GM21528 (cell line): Measurements from ENCODE around the gene DDX56.
"Not testable (repeated sequence)": the region's sequence is repeated elsewhere in the genome, so short reads cannot be mapped to it uniquely, and the experiment has no call there.

Experiments used
- ATAC-seq: cut with Tn5 transposase; IDR thresholded peaks from one replicate; pipeline ENCODE4 v1.9.1; 2021; ENCODE audit warnings: mild to moderate bottlenecking, moderate library complexity; ENCODE audit not compliant: unreplicated experiment, low FRiP score

The DDX56 gene

GRCh38 chr7:44565097-44565794, 8.5 kb downstream of the DDX56 start:
- ATAC-seq, result no peak

- ATAC-seq, result no peak
These were observed 9.1 kb downstream of the DDX56 start for GRCh38 chr7:44564606-44565005.

GRCh38 chr7:44563171-44563679, 10.5 kb downstream of the DDX56 start:
- no peak for ATAC-seq

- ATAC-seq, result not testable (repeated sequence)
These were observed 11.1 kb downstream of the DDX56 start for GRCh38 chr7:44562622-44562962.

- no peak for ATAC-seq
These were observed 11.6 kb downstream of the DDX56 start for GRCh38 chr7:44561962-44562621.

- no peak for ATAC-seq
These were observed 12.2 kb downstream of the DDX56 start for GRCh38 chr7:44561481-44561880.

GRCh38 chr7:44559485-44559884, 14.2 kb downstream of the DDX56 start:
- no peak for ATAC-seq

GRCh38 chr7:44557485-44557884, 16.2 kb downstream of the DDX56 start:
- no peak for ATAC-seq

- no peak for ATAC-seq
These were observed 18.4 kb downstream of the DDX56 start for GRCh38 chr7:44555350-44555749.

- not testable (repeated sequence) for ATAC-seq
These were observed 21.2 kb downstream of the DDX56 start for GRCh38 chr7:44552473-44553005.

GRCh38 chr7:44549457-44549856, 24.3 kb downstream of the DDX56 start:
- ATAC-seq, result no peak

GRCh38 chr7:44548893-44549292, 24.8 kb downstream of the DDX56 start:
- no peak for ATAC-seq

- no peak for ATAC-seq
These were observed 26.0 kb downstream of the DDX56 start for GRCh38 chr7:44547536-44548231.

- no peak for ATAC-seq
These were observed 31.7 kb downstream of the DDX56 start for GRCh38 chr7:44541876-44542610.

- no peak for ATAC-seq
These were observed 32.5 kb downstream of the DDX56 start, which contains the start of gene NPC1L1 for GRCh38 chr7:44541028-44541869. Gene NPC1L1, minus strand, starts transcription at chr7:44541330. Its CDS starts 71 bp downstream, at chr7:44541259.

GRCh38 chr7:44540592-44541027, 33.1 kb downstream of the DDX56 start:
- ATAC-seq, result no peak

- ATAC-seq, result no peak
These were observed 33.8 kb downstream of the DDX56 start for GRCh38 chr7:44539669-44540506.

- ATAC-seq, result no peak
These were observed 34.7 kb downstream of the DDX56 start for GRCh38 chr7:44538798-44539668.
